Measurements from ENCODE around the gene HCAR3.
"Not testable (repeated sequence)": the region's sequence is repeated elsewhere in the genome, so short reads cannot be mapped to it uniquely, and the experiment has no call there.

The HCAR3 gene

GRCh38 chr12:122716658-122717057 lies at the start of gene HCAR3:
HCAR3 (minus strand) TSS chr12:122716811; CDS start chr12:122716737, 74 bp downstream.
- DNase-seq: not testable (repeated sequence)

- no peak for DNase-seq
These were observed 41.0 kb upstream of the HCAR3 start for GRCh38 chr12:122757568-122757967.

- DNase-seq: no peak
These were observed 38.2 kb upstream of the HCAR3 start for GRCh38 chr12:122754790-122755189.

GRCh38 chr12:122753319-122753650 lies 36.7 kb upstream of the HCAR3 start:
- DNase-seq: no peak

GRCh38 chr12:122752464-122753318 lies 36.1 kb upstream of the HCAR3 start, which contains the start of gene DENR:
DENR (plus strand) TSS chr12:122752824; CDS start chr12:122753702, 878 bp downstream.
- peak; percentile 97 to 98 for DNase-seq

DNA sequence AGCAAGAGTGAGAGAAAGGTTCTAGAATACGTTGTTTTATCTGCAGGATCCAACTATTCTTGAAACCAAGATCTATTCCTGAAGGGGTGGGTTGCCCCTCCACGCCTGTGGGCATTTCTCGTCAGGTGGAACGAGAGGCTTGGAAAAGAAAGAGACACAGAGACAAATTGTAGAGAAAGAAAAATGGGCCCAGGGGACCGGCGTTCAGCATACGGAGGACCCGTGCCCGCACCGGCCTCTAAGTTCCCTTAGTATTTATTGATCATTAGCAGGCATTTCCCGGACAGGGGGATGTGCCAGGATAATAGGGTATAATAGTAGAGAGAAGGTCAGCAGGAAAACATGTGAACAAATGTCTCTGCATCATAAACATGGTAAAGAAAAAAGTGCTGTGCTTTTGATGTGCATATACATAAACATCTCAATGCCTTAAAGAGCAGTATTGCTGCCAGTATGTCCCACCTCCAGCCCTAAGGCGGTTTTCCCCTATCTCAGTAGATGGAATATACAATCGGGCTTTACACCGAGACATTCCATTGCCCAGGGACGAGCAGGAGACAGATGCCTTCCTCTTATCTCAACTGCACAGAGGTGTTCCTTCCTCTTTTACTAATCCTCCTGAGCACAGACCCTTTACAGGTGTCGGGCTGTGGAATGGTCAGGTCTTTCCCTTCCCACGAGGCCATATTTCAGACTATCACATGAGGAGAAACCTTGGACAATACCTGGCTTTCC lies 34.3 kb upstream of the HCAR3 start:
- not testable (repeated sequence) for DNase-seq

GRCh38 chr12:122749569-122750332 lies 33.1 kb upstream of the HCAR3 start:
- DNase-seq: peak; percentile 79 to 84

DNA sequence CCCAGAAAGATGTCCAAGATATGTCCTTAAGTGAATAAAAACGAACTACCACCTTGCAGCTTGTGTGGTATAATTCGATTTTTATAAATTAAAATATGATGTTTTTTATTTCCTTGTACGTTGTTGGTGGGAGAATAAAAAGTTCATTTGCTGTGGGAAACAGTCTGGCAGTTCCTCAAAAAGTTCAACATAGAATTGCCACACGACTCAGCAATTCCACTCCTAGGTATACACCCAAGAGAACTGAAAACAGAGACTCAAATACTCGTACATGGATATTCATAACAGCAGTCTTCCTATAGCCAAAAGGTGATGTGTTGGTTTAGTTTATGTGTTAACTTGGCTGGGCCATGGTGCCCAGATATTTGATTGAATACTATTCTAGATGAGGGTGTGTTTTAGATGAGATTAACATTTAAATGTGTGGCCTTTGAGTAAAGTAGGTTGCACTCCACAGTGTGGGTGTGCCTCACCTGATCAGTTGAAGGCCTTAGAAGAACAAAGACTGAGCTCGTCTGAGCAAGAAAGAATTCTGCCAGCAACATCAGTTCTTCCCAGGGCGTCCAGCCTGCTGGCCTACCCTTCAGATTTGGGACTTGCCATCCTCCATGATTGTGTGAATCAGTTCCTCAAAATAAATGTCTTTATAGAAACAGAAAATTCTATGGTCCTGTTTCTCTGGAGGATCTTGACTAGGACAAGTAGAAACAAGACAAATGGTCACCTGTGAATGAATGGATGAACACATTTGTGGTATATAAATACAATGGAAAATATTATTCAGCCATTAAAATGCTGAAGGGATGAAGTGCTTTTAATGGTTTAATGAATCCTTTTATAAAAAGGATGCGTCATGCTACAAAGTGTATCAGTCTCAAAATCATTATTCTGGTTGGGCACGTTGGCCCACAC lies 30.9 kb upstream of the HCAR3 start:
- no peak for DNase-seq

GRCh38 chr12:122743895-122744525 lies 27.4 kb upstream of the HCAR3 start:
- no peak for DNase-seq

- DNase-seq: no peak
These were observed 23.7 kb upstream of the HCAR3 start for GRCh38 chr12:122740351-122740750.

- DNase-seq: no peak
These were observed 22.0 kb upstream of the HCAR3 start for GRCh38 chr12:122738571-122738970.

DNA sequence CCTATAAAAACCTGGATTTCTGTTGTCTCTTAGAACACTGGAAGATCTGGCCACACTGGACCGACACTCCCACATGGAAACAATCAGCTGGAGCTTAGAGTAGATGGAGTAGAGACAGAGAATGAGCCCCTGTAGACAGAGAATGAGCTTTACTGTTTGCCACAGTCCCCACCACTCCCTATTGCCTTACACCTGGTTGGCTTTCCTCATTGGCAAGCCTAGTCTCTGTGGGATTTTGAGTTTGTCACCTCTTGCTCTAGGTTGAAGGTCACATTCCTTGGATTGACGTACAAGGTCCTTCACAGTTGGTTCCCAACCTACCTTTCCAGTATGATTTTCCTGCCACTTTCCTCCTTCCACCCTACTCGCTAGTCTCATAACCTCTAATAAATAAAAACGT lies 16.0 kb upstream of the HCAR3 start:
- no peak for DNase-seq

- DNase-seq: no peak
These were observed 15.6 kb upstream of the HCAR3 start for GRCh38 chr12:122732170-122732569.

- peak; percentile 54 to 69 for DNase-seq
These were observed 13.8 kb upstream of the HCAR3 start, which contains the start of gene HCAR1 for GRCh38 chr12:122730215-122731014. HCAR1 (minus strand) TSS chr12:122730844; CDS start chr12:122730339, 505 bp downstream.

DNA sequence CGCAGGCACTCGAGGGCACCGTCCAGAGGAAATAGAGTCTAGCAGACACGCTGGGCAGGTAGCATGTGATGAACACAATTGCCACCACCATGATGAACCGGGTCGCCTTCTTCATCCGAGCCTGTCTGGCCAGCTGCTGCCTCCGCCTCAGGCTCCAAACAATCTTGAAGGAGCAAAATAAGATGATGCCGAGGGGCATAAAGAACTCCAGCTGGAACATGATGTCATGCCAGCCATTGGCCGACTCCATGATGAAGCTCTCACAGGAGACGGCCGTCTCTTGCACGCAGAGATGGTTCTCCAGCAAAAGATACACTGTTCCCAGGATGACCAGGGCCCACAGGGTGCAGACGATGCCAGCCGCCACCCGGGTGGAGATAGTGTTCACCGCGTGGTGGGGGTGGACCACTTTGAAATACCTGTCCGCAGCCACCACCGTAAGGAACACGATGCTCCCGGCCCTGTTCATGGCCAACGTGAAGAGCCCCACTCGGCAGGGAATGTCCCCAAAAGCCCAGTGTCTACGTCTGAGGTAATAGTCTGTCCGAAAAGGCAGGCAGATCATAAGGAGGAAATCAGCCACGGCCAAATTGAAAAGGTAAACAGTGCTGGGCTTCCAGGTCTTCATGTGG lies 13.1 kb upstream of the HCAR3 start:
- DNase-seq: peak in 1 of 2 experiments; percentile 25

- no peak for DNase-seq
These were observed 9.5 kb upstream of the HCAR3 start for GRCh38 chr12:122726080-122726558.

GRCh38 chr12:122725452-122726079 lies 9.0 kb upstream of the HCAR3 start:
- DNase-seq: no peak

DNA sequence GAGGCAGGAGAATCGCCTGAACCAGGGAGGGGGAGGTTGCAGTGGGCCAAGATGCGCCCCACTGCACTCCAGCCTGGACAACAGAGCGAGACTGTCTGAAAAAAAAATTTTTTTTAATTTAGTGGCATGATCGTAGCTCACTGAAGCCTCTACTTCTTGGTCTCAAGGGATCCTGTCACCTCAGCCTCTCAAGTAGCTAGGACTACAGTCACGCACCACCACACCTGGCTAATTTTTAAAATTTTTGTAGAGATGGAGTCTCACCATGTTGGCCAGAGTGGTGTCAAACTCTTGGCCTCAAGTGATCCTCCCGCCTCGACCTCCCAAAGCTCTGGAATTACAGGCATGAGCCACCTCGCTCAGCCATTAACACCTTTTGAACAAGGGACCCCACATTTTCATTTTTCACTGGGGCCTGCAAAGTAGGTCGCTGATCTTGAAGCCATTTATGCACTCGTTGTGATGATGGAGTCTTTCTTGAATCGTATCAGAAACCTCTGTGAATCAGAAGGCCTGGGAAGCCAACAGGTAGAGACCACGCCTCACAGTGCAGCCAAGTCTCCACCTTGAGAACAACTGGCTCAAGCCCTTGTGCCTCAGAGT lies 8.1 kb upstream of the HCAR3 start:
- DNase-seq: no peak

DNA sequence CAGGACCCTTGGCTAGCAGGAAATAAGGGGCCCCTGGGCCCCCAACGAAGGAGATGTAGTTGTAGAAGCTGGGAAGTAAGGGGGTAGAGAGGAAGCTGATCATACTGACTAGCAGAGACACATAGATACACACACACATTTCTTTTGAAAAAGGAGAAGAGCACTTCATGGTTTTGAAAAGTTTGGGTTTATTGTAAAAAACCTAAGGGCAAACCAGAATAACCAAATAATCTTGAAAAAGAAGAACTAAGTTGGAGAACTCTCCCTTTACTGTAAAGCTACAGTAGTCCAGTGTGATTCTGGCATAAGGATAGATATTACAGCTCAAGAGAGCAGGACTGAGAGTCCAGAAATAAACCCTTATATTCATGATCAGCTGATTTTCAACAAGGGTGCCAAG lies 5.8 kb upstream of the HCAR3 start:
- DNase-seq: no peak
